RWPE1 (cell line): ENCODE measurements around the gene SLC5A11.

ENCODE experiments used
- CTCF ChIA-PET: fragments of 350-600 bp; sonication (Branson Sonifier 250); formaldehyde crosslinking; extraction: SDS; loops from one replicate; lab custom pipeline; 2021; lab: Yijun Ruan, JAX
- POLR2A ChIA-PET: fragments of 400-600 bp; formaldehyde crosslinking; extraction: SDS; loops from one replicate; lab custom pipeline; 2020; ENCODE audit warnings: antibody characterized with exemption; ENCODE audit not compliant: low non-redundant PET; lab: Yijun Ruan, JAX
- DNase-seq: peaks from one replicate; pipeline ENCODE4 v3.0.0; 2012; ENCODE audit warnings: low spot score
- H3K27ac ChIP-seq: fragments of 450-650 bp; 2 replicates; pipeline ENCODE4 v1.5.1; 2017
- TF ChIP-seq, protein P1 (sequence below): fragments of 450-650 bp; conservative IDR thresholded peaks from 2 replicates; pipeline ENCODE4 v1.5.1; 2017; ENCODE audit warnings: low read depth, mild to moderate bottlenecking

SLC5A11 gene

DNA sequence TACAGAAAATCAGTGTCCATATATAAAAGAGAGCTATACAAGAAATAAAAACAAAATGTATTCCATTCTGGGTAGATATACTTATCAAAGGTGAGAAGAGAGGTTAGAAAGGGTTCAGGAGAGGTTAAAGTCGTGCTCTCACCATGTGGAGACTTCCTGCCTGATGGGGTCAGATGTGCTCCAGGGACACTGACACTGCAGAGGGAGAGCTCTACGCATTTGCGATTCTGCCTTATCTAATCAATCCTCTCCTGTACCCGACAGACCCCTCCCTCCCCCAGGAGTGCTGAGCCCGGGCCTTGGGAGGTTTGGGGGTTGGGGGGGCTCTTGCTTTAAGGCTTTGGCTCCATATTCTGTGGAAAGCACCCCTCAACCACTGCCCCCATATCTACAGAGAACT is 16.6 kb upstream of the SLC5A11 start:
- POLR2A ChIA-PET, result no interaction called here
- CTCF ChIA-PET, result interaction anchor here (0.7 kb wide), 1 partner anchor 77 kb away, joined by 3 read pairs; no protein-coding TSS in a partner anchor
- DNase-seq, result no peak
- TF ChIP-seq, protein P1, sequence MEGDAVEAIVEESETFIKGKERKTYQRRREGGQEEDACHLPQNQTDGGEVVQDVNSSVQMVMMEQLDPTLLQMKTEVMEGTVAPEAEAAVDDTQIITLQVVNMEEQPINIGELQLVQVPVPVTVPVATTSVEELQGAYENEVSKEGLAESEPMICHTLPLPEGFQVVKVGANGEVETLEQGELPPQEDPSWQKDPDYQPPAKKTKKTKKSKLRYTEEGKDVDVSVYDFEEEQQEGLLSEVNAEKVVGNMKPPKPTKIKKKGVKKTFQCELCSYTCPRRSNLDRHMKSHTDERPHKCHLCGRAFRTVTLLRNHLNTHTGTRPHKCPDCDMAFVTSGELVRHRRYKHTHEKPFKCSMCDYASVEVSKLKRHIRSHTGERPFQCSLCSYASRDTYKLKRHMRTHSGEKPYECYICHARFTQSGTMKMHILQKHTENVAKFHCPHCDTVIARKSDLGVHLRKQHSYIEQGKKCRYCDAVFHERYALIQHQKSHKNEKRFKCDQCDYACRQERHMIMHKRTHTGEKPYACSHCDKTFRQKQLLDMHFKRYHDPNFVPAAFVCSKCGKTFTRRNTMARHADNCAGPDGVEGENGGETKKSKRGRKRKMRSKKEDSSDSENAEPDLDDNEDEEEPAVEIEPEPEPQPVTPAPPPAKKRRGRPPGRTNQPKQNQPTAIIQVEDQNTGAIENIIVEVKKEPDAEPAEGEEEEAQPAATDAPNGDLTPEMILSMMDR, result no peak
- H3K27ac ChIP-seq, result no peak overlapping the region

DNA sequence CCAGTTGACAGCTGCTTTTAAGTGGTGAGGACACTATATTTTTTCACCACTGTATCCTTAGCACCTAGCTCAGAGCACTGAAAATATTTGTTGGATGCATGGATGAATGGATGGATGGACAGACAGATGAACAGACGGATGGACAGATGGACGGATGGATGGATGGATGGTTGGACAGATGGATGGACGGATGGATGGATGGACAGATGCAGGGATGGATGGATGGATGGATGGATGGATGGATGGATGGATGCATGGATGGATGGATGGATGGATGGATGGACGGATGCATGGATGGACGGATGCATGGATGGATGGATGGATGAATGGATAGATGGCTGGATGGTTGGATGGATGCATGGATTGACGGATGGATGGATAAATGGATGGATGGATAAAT is 12.4 kb upstream of the SLC5A11 start:
- H3K27ac ChIP-seq, result no peak overlapping the region
- POLR2A ChIA-PET, result no interaction called here
- TF ChIP-seq, protein P1, result no peak
- DNase-seq, result no peak
- CTCF ChIA-PET, result interaction anchor here (0.6 kb wide), 1 partner anchor 401 kb away, joined by 3 read pairs; no protein-coding TSS in a partner anchor

DNA sequence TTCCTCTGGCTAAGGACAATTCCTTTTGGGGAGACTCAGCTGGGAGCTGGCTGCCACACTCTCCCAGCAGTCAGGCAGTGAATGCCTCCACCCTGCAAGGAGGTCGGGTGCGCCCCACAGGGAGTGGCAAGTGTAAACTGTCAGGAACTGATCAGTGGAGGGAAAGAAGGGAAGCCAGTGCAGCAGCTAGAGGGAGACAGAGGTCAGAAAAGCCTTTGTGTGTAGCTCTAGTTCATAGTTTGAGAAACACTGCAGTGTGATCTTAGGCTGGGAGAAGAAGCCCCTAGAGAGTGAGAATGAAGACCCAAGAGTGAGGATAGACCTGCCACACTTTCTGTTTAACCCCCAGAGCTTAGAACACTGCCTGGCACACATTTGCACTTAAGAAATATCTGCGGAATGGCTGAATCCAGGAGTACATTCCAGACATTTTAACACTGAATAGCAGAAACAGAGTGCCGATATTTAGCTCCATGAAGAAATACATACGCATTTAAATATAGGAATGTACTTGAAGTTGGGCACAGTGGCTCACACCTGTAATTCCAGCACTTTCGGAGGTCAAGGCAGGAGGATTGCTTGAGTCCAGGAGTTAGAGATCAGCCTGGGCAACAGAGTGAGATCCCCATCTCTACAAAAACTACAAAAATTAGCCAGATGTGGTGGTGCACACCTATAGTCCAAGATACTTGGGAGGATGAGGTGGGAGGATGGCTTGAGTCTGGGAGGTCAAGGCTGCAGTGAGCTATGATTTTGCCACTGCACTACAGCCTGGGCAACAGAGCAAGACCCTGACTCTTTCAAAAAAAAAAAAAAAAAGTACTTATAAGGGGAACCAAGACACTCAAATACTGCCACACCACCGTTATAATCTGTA is 11.1 kb upstream of the SLC5A11 start:
- POLR2A ChIA-PET, result no interaction called here
- H3K27ac ChIP-seq, result no peak overlapping the region
- CTCF ChIA-PET, result interaction anchor here (0.5 to 1.6 kb wide), 6 partner anchors 9 to 390 kb away, joined by 3 to 6 read pairs (median 3); no protein-coding TSS in a partner anchor
- TF ChIP-seq, protein P1, result no peak; the same call in 1 of the 2 replicates
- peak; percentile 44 for DNase-seq

DNA sequence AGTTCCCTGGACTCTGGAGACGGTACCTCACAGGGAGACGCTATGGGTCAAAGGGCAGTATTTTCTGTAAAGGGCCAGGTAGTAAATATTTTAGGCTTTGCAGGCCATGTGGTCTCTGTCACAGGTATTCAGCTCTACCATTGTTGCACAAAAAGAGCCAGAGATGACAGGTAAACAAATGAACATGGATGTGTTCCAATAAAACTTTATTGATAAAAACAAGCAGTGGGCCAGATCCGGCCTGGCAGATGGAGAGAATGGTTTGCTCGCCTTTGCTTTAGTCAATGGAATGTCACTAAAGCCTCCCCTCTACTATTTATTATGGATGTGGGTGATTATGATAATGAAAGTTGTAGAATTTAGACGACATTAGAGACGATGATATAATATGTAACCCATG is 8.9 kb upstream of the SLC5A11 start:
- CTCF ChIA-PET, result interaction anchor here (0.6 kb wide), 1 partner anchor 349 kb away, joined by 5 read pairs; no protein-coding TSS in a partner anchor
- DNase-seq, result no peak
- POLR2A ChIA-PET, result no interaction called here
- TF ChIP-seq, protein P1, result no peak
- H3K27ac ChIP-seq, result no peak overlapping the region

DNA sequence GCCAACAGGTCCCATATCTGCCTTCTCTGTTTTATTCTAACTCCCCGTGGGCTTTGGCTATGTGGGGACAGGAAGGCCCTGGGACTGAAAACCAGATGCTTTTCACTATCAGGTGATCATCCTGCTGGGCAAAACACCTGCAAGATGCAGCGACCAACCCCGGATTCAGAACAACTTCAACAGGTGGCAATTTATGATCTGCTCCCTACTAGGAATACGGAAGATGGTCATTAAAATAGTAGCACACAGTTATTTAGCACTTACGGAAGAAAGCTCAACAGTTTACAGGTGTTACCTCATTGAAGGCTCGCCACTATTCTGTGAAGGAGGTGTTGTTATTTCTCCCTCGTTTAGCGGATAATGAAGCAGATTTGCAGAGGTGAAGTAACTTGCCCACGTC is 7.8 kb upstream of the SLC5A11 start:
- TF ChIP-seq, protein P1, result no peak
- no peak overlapping the region for H3K27ac ChIP-seq
- no peak for DNase-seq
- POLR2A ChIA-PET, result no interaction called here
- CTCF ChIA-PET, result no interaction called here

DNA sequence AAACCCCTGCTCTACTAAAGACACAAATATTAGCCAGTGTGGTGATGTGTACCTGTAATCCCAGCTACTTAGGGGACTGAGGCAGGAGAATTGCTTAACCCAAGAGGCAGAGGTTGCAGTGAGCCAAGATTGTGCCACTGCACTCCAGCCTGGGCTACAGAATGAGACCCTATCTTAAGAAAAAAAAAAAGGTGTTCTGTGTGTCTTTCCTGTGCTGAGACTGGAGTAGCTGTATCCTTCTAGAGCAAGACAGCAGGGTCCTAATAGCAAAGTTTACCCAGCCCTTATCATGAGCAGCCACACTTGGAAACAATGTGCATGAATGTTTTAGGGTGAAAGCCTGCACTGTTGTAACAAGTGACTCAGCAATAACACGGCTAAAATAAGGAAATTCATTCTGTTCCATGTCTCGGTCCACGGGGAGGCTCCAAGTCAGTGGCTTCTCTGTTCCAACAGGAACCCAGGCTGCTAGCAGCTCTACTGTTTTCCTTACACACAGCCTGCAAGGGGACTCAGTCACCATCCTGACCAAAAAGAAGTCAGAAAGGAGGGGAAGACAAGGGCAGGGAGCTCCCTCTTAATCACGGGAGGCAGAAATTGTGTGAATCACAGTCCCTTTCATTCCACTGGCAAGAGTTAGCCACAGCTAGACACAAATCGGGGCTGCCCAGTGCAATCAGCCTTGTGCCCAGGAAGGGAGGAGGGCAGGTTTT is 7.1 kb upstream of the SLC5A11 start:
- TF ChIP-seq, protein P1, result no peak
- ChIA-PET POLR2A (no interaction called here), CTCF (interaction anchor here (0.6 to 0.9 kb wide), 2 partner anchors 12 to 1415 kb away, joined by 3 to 4 read pairs; no protein-coding TSS in a partner anchor)
- DNase-seq, result no peak
- no peak overlapping the region; the same call in 1 of the 2 replicates for H3K27ac ChIP-seq
